Kidney epithelial cell (primary cell): ENCODE measurements around the gene CISH. TPM values are rescaled to one million over a fixed set of nuclear protein-coding genes. Genes with fewer than 3 reads are reported as not detected.
A peak's percentile ranks its signal among the peaks of the same experiment; 100 is the strongest.

Experiments used
- DNase-seq: peaks from one replicate; pipeline ENCODE4 v3.0.0-alpha.2; 2010; ENCODE audit warnings: low read depth
- H3K27me3 ChIP-seq: 2 replicates; pipeline ENCODE4 v1.6.0; 2011; ENCODE audit warnings: low read length; ENCODE audit not compliant: control insufficient read depth, insufficient read depth
- H3K36me3 ChIP-seq: 2 replicates; pipeline ENCODE4 v1.5.1; 2011; ENCODE audit warnings: low read length; ENCODE audit not compliant: control insufficient read depth, insufficient read depth
- H3K4me3 ChIP-seq: 2 replicates; pipeline ENCODE4 v1.5.1; 2011; ENCODE audit warnings: low read depth, mild to moderate bottlenecking, control low read depth, low read length
- total RNA-seq: library from RNA; depleted of rRNA; stranded (reverse); fragments of >200 nt; gene quantifications from 2 replicates; pipeline ENCODE4 v1.2.3, GENCODE V29; 2015
- TF ChIP-seq, protein P1 (sequence below): IDR thresholded peaks from 2 replicates; pipeline ENCODE4 v1.5.1; 2011; ENCODE audit warnings: mild to moderate bottlenecking, moderate library complexity, low read length, control low read depth, inconsistent platforms; ENCODE audit not compliant: insufficient read depth, poor library complexity, severe bottlenecking

The CISH gene
- total RNA-seq, 1 donor from 2014 or later: 4.8 TPM

GRCh38 chr3:50567386-50568167 is 44.0 kb downstream of the CISH start, which contains the start of gene C3orf18:
Gene C3orf18 (minus strand): TSS chr3:50567747. CDS start chr3:50565699, 2,048 bp downstream.
- Histone ChIP-seq H3K4me3 (peak within 1 kb of the TSS; percentile 47), H3K36me3 (no peaks in the 10 kb centered on the region), H3K27me3 (no peaks in the 10 kb centered on the region)
- TF ChIP-seq, protein P1, sequence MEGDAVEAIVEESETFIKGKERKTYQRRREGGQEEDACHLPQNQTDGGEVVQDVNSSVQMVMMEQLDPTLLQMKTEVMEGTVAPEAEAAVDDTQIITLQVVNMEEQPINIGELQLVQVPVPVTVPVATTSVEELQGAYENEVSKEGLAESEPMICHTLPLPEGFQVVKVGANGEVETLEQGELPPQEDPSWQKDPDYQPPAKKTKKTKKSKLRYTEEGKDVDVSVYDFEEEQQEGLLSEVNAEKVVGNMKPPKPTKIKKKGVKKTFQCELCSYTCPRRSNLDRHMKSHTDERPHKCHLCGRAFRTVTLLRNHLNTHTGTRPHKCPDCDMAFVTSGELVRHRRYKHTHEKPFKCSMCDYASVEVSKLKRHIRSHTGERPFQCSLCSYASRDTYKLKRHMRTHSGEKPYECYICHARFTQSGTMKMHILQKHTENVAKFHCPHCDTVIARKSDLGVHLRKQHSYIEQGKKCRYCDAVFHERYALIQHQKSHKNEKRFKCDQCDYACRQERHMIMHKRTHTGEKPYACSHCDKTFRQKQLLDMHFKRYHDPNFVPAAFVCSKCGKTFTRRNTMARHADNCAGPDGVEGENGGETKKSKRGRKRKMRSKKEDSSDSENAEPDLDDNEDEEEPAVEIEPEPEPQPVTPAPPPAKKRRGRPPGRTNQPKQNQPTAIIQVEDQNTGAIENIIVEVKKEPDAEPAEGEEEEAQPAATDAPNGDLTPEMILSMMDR: no peak
- no peak for DNase-seq

- TF ChIP-seq, protein P1: no peak
- DNase-seq: no peak
- Histone ChIP-seq H3K36me3 (no peaks in the 10 kb centered on the region), H3K27me3 (no peaks in the 10 kb centered on the region), H3K4me3 (peak overlapping the region; percentile 47)
Measured at GRCh38 chr3:50567011-50567385, 44.6 kb downstream of the CISH start.

DNA sequence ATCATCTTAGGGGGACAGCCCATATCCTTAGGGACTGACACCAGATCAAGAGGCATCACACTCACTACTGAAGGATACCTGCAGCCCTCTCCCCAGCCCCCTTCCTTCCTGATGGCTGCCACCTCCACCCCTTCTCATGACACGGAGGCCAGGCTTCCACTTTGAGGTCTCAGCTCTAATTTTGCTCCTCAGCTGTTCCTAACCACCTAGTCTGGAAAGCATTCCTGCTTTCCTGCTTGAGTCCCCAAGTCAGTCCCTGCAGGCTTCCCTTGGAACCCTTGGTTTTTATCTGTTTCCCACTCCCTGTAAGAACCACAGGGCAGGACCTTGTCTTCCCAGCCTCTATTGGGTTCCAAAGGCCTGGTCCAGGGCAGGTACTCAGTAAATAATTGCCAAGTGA is 47.3 kb downstream of the CISH start:
- no peaks in the 10 kb centered on the region for H3K36me3 ChIP-seq
- no peaks in the 10 kb centered on the region for H3K27me3 ChIP-seq
- H3K4me3 ChIP-seq: no peak overlapping the region
- no peak for DNase-seq
- TF ChIP-seq, protein P1: no peak

GRCh38 chr3:50563867-50564266 is 47.7 kb downstream of the CISH start:
- TF ChIP-seq, protein P1: no peak
- no peaks in the 10 kb centered on the region for H3K27me3 ChIP-seq
- no peak for DNase-seq
- no peak overlapping the region for H3K4me3 ChIP-seq
- H3K36me3 ChIP-seq: no peaks in the 10 kb centered on the region

- DNase-seq: no peak
- no peaks in the 10 kb centered on the region for H3K27me3 ChIP-seq
- no peak overlapping the region for H3K4me3 ChIP-seq
- TF ChIP-seq, protein P1: no peak
- no peaks in the 10 kb centered on the region for H3K36me3 ChIP-seq
Measured at GRCh38 chr3:50562861-50563260, 48.7 kb downstream of the CISH start.

DNA sequence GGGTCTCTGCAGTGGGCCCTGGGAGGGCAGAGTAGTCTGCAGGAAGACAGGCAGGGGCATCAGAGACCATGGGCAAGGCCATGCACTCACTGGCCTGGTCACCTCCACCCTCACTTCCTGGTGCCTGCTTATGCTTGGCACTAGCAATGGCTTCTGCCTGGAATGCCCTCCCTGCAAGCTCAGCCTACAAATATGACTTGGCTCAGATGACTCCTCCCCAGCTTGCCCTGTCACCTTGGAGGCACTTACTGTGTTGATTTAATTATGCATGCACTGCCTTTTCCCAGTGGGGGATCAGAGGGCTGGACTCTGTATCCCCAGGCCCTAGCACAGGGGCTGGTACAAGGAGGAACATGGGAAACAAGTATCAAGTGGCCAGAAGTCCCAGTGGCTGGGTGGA is 51.9 kb downstream of the CISH start:
- Histone ChIP-seq H3K27me3 (peaks cover 13% of the 10 kb centered on the region), H3K4me3 (no peak overlapping the region), H3K36me3 (no peaks in the 10 kb centered on the region)
- TF ChIP-seq, protein P1: no peak
- no peak for DNase-seq
